NCI-H69 (cell line): Measurements from ENCODE around the gene PNMA3.
"Not testable (repeated sequence)": the region's sequence is repeated elsewhere in the genome, so short reads cannot be mapped to it uniquely, and the experiment has no call there.

Source experiments
- DNase-seq: peaks from one replicate; lab custom pipeline; 2025; lab: John Stamatoyannopoulos, UW

PNMA3 gene

DNA sequence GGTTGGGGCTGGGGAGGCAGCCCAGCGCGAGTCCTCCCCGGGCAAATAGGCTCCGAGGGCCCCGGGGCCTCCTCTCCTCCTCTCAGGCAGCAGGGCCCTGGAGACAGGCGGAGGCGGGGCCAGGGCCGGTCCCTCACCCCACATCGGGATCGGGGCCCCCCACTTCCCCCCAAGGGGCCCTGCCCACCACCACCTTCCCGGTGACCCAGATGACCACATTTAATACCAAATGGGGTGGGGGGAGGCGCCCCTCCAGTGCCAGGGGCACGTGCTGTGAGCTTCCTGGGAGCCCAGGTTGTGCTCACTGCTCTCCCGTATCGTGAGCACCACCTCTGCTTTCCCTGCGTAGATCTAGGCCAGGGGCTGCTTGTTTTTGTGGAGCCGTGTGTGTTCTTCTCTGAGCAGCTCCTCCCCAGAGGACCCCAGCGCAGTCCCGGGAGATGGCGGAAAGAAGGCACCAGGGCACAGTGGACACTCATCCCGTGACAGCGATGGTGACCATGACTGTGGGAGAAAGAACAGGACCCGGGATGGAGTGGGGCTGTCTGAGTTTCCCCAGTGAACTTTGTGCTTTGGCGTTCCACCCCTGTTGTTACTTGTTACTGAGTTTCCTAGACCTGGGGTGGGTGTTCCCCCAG is 18.1 kb downstream of the PNMA3 start:
- no peak for DNase-seq

DNA sequence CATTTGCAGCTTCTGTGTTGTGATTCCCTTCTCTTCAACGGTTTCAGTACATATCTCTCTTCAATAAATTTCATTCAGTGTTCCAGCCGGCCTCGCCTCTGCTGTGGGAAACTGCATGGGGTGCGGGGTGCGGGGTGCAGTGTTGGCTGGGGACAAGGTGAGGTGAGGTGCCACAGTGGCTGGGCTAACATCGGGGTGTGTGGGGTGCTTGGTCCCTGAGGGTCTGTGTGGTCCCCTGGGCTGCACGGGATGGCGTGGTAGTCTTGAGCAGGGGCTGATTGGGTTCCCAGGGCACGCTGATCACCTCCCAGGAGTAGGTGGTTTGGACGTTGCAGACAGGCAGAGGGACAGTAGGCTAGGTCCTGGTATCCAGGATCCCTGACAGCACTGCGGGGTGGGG is 18.7 kb downstream of the PNMA3 start:
- no peak for DNase-seq

DNA sequence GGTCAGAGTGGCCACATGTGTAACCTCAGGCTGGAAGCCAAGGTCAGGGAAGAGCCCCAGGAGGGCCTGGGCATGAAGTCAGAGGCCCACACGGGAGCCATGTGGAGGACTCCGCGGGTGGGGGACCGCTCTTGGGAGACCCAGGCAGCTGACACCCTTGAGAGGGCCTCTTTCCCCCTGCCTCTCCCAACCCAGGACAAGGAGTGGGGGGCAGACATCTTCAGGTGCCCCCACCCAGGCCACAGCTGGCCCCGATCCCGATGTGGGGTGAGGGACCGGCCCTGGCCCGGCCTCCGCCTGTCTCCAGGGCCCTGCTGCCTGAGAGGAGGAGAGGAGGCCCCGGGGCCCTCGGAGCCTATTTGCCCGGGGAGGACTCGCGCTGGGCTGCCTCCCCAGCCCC is 19.1 kb downstream of the PNMA3 start:
- no peak for DNase-seq

DNA sequence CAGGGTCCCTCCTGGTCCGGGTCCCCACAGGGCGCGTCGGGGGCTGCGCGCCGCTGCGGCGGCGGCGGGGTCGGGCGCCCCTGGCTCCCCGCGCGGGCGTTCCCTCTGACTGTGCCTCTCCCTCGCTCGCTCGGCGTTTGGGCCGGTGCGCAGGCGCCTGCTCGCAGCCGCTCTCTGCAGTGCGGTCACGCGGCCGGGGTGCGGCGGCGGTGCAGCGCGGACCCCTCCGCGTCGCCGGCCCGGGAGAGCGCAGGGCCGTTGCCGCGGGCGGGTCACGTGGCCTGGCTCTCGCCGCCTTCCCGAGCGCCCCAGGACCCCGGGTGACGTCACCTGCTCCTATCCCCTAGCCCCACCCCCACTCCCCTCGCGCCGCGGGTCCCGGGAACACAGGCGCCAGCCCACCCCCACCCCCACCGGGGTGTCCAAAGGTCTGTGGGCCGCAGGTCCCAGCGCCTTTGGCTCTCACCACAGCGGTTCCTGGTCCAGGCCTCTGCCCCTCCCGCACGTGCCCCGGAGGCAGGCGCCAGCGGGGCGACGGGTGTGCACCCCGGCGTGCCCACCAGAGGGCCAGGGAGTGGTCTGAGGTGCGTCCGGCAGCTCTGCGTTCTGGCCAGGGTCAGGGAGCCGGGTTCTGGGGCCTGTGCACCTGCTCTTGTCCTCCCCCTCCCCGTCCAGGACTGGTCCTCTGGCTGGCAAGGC is 21.3 kb downstream of the PNMA3 start:
- DNase-seq: not testable (repeated sequence)

DNA sequence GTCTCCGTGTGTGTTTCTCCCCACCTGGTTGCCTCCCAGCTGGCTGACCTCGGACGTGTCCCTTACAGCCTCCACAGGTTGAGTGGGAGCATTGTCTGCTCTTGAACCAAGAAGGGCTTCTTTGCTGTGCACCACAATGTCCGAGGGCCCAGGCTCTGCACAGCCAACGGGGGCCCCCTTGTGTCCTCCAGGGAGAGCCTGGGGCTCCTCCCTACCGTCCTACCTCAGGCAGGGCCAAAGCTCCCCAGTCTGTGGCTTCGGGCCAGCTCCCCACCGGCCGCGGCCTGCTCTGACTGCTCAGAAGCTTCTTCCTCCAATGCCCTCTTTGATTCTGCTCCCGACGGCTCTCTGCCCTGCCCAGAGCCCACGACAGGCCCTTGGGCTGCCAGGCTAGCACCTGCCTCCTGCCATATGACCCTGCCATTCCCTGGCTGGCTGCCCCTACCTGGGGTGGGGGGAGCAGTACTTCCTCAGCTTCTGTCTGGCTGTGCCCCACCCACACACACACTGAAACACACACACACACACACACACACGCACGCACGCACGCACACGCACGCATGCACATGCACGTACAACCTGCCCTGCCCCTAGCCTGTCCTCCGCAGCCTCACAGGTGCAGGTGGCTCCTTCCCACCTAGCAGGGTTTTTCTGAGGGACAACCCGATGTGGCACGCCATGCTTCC is 27.1 kb downstream of the PNMA3 start:
- DNase-seq: not testable (repeated sequence)

DNA sequence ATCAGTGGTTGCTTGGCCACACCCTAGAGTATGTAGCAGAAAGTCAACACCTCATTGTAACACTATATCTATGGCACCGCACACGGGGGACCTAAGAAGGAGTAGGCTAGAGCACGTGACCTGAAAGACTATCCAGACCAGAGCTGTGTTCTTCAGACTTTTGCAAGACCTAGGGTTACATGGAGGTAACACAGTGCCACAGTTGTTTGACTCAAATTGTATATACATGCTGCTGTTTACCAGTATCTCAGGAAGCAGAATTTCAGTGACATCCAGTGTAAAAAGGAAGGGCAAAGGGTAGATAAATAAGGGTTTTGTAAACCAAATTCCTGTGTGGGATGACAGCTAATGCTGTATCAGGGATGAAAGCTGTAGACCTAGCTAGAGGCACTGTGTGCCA is 46.1 kb downstream of the PNMA3 start:
- DNase-seq: no peak

DNA sequence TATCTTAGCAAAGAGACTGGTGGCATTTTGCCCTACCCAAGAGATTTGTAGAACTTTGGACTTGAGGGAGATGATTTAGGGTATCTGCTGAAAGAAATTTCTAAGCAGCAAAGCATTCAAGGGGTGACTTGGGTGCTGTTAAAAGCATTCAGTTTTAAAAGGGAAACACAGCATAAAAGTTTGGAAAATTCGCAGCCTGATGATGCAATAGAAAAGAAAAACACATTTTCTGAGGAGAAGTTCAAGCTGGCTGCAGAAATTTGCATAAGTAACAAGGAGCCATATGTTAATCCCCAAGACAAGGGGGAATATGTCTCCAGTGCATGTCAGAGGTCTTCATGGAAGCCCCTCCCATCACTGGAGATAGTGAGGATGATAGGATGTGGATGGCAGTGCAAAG is 48.7 kb downstream of the PNMA3 start:
- DNase-seq: not testable (repeated sequence)

DNA sequence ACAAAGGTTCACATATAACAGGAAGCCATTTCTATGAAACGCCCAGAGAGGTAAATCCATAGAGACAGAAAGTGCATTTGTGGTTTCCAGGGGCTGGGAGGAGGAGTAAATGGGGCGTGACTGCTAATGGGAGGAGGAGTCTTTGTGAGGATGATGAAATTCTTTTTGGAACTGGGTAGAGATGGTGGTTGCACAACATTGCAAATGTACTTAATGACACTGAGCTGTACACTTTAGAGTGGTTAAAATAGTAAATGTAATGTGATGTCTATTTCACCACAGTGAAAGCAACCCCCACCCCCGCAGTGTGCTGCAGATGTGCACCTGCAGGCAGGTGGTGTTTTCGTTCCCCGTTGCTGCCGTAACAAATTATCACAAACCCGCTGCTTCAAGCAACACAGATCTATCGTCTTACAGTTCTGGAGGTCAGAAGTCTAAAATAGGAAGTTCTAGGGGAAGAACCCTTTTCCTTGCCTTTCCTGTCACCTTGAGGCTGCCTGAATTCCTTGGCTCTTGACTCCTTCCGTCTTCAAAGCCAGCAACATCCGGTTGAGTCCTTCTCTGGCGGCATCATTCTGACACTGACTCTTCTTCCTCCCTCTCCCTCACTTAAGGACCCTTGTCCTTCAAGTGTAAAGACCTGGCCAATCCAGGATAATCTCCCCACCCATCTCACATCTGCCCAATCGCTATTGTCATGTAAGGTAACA is 50.0 kb downstream of the PNMA3 start:
- not testable (repeated sequence) for DNase-seq
